ENCODE data around the gene SLC29A1.

- TF ChIP-seq CTCF (IDR thresholded peaks at IDR 0.05) (no peak), CBX8 (IDR thresholded peaks at IDR 0.05) (no peak), MAFK (IDR thresholded peaks at IDR 0.05; ENCODE audit: partially characterized antibody) (no peak), POLR2AphosphoS2 (conservative IDR thresholded peaks at IDR 0.05; ENCODE audit: low read length) (no peak), RAD21 (conservative IDR thresholded peaks at IDR 0.05 in 1 of 2, IDR thresholded peaks at IDR 0.05 in 1 of 2) (no peak)
Measured at GRCh38 chr6:44265722-44266233, 42.4 kb downstream of the SLC29A1 start.
